Parathyroid adenoma (tissue), 2 donors: Measurements from ENCODE around the gene PWP2.

Experiments used
- H2AFZ ChIP-seq: fragments of 300-600 bp; sonication (generic); one replicate; pipeline ENCODE4 v1.7.0; 2017; ENCODE audit warnings: antibody characterized with exemption, mild to moderate bottlenecking
- H3K27ac ChIP-seq: fragments of 300-600 bp; sonication (generic); one replicate; pipeline ENCODE4 v1.7.0; 2017
- H3K27me3 ChIP-seq: fragments of 300-600 bp; sonication (generic); one replicate; pipeline ENCODE4 v1.7.0; 2017; ENCODE audit warnings: low read length; ENCODE audit not compliant: control insufficient read depth, insufficient read depth
- H3K36me3 ChIP-seq: fragments of 300-600 bp; sonication (generic); one replicate; pipeline ENCODE4 v1.7.0; 2017; ENCODE audit warnings: low read length; ENCODE audit not compliant: control insufficient read depth, insufficient read depth
- H3K4me1 ChIP-seq: fragments of 300-600 bp; sonication (generic); one replicate; pipeline ENCODE4 v1.7.0; 2017; ENCODE audit warnings: control low read depth
- H3K4me2 ChIP-seq: fragments of 300-600 bp; sonication (generic); one replicate; pipeline ENCODE4 v1.7.0; 2017; ENCODE audit warnings: low read length
- H3K4me3 ChIP-seq: fragments of 300-600 bp; sonication (generic); one replicate; pipeline ENCODE4 v1.7.0; 2017; ENCODE audit warnings: low read depth, low read length
- H3K79me2 ChIP-seq: fragments of 300-600 bp; sonication (generic); one replicate; pipeline ENCODE4 v1.7.0; 2017; ENCODE audit warnings: control low read depth
- H3K9ac ChIP-seq: fragments of 300-600 bp; sonication (generic); one replicate; pipeline ENCODE4 v1.7.0; 2017; ENCODE audit warnings: mild to moderate bottlenecking
- H3K9me3 ChIP-seq: fragments of 300-600 bp; sonication (generic); one replicate; pipeline ENCODE4 v1.7.0; 2017; ENCODE audit warnings: low read length; ENCODE audit not compliant: control insufficient read depth
- TF ChIP-seq, protein P1 (sequence below): fragments of 300-600 bp; sonication (generic); IDR thresholded peaks from one replicate; pipeline ENCODE4 v1.7.0; 2017; ENCODE audit warnings: antibody characterized with exemption, mild to moderate bottlenecking
- donor health status: primary hyperparathyroidism.

Gene PWP2

DNA sequence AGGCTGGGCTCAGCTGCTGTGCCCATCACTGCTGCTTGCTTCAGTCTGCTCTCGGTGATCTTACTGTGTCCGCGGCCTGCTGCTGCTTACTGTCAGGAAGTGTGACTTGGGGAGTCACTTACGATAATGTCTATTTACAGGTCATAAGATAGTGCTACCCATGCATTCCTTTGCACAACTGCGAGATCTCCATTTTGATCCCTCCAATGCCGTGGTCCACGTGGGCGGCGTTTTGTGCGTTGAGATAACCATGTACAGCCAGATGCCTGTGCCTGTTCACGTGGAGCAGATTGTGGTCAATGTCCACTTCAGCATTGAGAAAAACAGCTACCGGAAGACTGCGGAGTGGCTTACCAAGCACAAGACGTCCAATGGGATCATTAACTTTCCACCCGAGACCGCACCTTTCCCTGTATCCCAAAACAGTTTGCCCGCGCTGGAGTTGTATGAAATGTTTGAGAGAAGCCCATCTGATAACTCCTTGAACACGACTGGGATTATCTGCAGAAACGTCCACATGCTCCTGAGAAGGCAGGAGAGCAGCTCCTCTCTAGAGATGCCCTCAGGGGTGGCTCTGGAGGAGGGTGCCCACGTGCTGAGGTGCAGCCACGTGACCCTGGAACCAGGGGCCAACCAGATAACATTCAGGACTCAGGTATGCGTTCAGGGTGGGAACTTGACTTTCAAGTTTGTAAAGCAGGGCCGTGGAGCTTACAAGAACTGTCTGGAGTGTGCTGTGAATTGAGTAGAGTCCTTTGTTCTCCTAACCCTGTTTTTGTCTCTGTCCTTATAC, 24.4 kb upstream of the PWP2 start:
- H3K9me3 ChIP-seq: no peaks in the 10 kb centered on the region
- no peaks in the 10 kb centered on the region for H3K79me2 ChIP-seq
- TF ChIP-seq, protein P1, sequence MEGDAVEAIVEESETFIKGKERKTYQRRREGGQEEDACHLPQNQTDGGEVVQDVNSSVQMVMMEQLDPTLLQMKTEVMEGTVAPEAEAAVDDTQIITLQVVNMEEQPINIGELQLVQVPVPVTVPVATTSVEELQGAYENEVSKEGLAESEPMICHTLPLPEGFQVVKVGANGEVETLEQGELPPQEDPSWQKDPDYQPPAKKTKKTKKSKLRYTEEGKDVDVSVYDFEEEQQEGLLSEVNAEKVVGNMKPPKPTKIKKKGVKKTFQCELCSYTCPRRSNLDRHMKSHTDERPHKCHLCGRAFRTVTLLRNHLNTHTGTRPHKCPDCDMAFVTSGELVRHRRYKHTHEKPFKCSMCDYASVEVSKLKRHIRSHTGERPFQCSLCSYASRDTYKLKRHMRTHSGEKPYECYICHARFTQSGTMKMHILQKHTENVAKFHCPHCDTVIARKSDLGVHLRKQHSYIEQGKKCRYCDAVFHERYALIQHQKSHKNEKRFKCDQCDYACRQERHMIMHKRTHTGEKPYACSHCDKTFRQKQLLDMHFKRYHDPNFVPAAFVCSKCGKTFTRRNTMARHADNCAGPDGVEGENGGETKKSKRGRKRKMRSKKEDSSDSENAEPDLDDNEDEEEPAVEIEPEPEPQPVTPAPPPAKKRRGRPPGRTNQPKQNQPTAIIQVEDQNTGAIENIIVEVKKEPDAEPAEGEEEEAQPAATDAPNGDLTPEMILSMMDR: no peak
- no peaks in the 10 kb centered on the region for H3K27me3 ChIP-seq
- H3K4me2 ChIP-seq: no peak overlapping the region
- H3K27ac ChIP-seq: no peak overlapping the region
- no peaks in the 10 kb centered on the region for H3K4me1 ChIP-seq
- H3K4me3 ChIP-seq: no peak overlapping the region
- H3K36me3 ChIP-seq: no peaks in the 10 kb centered on the region
- no peak overlapping the region for H2AFZ ChIP-seq
- H3K9ac ChIP-seq: no peak overlapping the region

DNA sequence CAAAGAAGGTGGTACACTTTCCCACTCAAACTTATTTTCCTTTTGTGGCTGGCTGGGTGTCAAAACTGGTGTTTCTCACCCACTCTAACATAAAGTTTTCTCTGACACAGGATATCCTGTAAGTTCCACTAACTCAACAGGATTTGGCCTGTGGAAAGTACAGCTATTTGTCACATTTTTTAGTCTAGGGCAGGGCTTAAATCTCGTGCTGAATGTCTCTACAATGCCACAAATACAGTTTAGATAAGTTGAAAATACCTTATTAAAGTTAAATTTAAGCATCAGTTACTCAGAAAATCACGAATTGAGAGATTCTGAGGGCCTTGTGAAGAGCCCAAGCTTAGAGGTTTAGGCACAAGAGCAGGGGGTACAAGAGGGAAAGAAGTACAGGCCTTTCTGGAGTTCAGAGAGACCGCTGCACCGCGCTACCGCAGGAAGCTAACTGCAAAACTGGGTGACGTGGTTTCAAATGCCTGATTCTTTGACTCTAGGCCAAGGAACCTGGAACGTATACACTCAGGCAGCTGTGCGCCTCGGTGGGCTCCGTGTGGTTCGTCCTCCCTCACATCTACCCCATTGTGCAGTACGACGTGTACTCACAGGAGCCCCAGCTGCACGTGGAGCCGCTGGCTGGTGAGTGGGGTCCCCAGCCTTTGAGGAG, 23.4 kb upstream of the PWP2 start:
- Histone ChIP-seq H2AFZ (no peak overlapping the region), H3K27ac (no peak overlapping the region), H3K36me3 (no peaks in the 10 kb centered on the region), H3K4me2 (no peak overlapping the region), H3K4me3 (no peak overlapping the region), H3K4me1 (no peaks in the 10 kb centered on the region), H3K9me3 (no peaks in the 10 kb centered on the region), H3K27me3 (no peaks in the 10 kb centered on the region), H3K79me2 (no peaks in the 10 kb centered on the region), H3K9ac (no peak overlapping the region)
- TF ChIP-seq, protein P1: no peak

DNA sequence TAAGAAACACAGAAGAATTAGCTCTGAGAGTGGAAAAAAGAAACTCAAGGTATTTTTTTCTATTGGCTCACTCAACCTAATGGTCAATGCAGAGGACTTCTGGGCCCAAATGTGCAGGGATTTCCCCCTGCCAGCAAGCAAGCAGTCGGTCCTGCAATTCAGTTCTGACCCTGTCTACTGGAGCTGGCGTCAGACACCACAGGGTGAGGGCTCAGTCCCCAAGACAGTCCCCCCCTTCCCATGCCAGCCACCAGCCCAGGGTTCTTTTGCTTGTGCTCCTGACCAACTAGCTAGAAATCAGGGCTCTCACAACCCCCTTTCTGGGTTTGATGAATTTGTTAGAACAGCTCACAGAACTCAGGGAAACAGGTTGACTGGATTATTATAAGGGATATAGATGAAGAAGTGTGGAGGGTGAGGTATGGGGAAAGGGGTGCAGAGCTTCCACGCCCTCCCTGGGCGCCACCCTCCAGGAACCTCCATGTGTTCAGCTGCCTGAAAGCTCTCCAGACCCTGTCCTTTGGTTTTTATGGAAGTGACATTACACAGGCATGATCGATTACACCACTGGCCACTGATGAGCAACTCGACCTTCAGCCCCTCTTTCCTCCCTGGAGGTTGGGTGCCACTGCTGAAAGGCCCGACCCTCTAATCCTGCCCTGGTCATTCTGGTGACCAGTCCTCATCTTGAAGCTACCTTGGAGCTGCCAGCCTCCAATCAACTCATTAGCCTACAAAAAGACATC, 22.5 kb upstream of the PWP2 start:
- Histone ChIP-seq H2AFZ (no peak overlapping the region), H3K36me3 (no peaks in the 10 kb centered on the region), H3K4me2 (no peak overlapping the region), H3K27me3 (no peaks in the 10 kb centered on the region), H3K4me3 (no peak overlapping the region), H3K9me3 (no peaks in the 10 kb centered on the region), H3K4me1 (no peaks in the 10 kb centered on the region), H3K9ac (no peak overlapping the region), H3K79me2 (no peaks in the 10 kb centered on the region), H3K27ac (no peak overlapping the region)
- TF ChIP-seq, protein P1: no peak

DNA sequence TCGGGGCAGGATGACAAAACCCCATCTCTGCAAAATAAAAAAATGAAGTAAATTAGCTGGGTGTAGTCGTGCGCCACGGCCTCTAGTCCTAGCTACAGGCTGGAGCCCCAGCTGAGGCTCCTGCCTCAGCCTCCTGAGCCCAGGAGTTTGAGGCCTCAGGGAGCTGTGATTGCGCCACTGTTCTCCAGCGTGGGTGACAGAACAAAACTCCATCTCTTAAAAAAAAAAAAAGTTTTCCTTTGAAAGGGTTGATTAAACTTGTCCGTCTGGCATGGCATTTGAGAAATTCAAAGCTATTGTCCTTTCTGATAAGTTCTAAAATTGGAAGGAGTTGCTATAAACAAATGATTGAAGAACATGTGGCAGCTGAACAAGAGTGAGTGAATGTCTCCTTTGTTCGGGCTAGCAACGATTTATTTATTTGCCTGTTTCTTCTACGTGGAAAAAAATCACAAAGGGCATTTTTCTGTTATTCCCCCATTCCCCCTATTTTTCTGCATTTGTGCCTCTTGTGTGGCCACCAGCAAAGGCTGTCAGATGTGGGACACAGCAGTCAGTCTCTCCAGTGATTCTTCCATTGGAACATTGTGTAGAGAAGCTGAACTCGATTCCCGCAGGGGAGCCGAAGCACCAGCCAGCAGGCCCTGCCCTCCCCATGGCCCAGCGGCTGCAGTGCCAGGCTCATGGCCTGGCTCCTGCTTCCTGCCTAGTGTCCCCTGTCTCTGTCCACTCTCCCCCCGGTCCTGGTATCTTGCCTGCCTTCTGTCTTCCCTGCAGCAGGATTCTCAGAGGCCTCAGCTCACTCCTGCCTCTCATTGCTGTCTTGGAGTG, 21.5 kb upstream of the PWP2 start:
- Histone ChIP-seq H3K4me3 (no peak overlapping the region), H3K9ac (no peak overlapping the region), H2AFZ (no peak overlapping the region), H3K27ac (no peak overlapping the region), H3K79me2 (no peaks in the 10 kb centered on the region), H3K4me1 (no peaks in the 10 kb centered on the region), H3K36me3 (no peaks in the 10 kb centered on the region), H3K9me3 (no peaks in the 10 kb centered on the region), H3K27me3 (no peaks in the 10 kb centered on the region), H3K4me2 (no peak overlapping the region)
- TF ChIP-seq, protein P1: no peak
